Neutrophil (primary cell): ENCODE measurements around the gene SHROOM4.

Experiments
- H3K27ac ChIP-seq: fragments of 200-600 bp; sonication (generic); 2 replicates; pipeline ENCODE4 v1.5.1; 2016; ENCODE audit warnings: mild to moderate bottlenecking, moderate library complexity
- H3K27me3 ChIP-seq: fragments of 200-600 bp; sonication (generic); 2 replicates; pipeline ENCODE4 v1.6.0; 2016; ENCODE audit warnings: mild to moderate bottlenecking
- H3K36me3 ChIP-seq: fragments of 200-600 bp; sonication (generic); 2 replicates; pipeline ENCODE4 v1.5.1; 2017
- H3K4me1 ChIP-seq, 2 experiments: fragments of 200-600 bp in 1 of 2; sonication (generic) in 1 of 2; 1 replicate in 1 of 2; 2 replicates in 1 of 2; pipeline versions ENCODE4 v1.5.1 to v1.6.1; 2013 to 2016; ENCODE audit warnings: low read depth in 1 of 2, low read length in 1 of 2, mild to moderate bottlenecking in 1 of 2, moderate library complexity in 1 of 2; ENCODE audit not compliant: control insufficient read depth in 1 of 2, insufficient read depth in 1 of 2
- H3K4me3 ChIP-seq, 2 experiments: fragments of 200-600 bp in 1 of 2; sonication (generic) in 1 of 2; 1 replicate in 1 of 2; 2 replicates in 1 of 2; pipeline ENCODE4 v1.5.1; 2013 to 2016; ENCODE audit warnings: low read depth in 1 of 2, low read length in 1 of 2, mild to moderate bottlenecking in 1 of 2, moderate library complexity in 1 of 2
- H3K9me3 ChIP-seq: fragments of 200-600 bp; sonication (generic); 2 replicates; pipeline ENCODE4 v1.5.1; 2016
- TF ChIP-seq, protein P1 (sequence below): fragments of 200-600 bp; sonication (generic); IDR thresholded peaks from 2 replicates; pipeline ENCODE4 v1.5.1; 2016; ENCODE audit warnings: antibody characterized with exemption

Gene SHROOM4

DNA sequence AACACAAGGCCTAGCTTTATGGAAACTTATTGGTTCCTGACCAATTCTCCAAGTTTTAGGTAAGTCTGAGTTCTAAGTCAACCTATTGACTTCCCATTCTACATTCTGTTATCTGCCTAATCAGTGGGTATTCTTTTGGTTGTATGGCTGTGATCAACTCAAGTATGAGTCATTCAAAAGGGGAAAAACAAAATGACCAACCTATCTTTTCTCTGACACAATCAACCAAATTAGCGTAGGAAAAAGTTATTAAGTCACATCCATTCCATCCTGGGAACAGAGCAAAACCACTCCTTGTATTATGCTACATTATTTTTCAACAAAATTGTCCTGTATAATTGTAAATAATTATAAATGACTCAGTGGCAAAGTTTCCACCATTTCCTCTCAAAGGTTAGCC is 136.2 kb downstream of the SHROOM4 start:
- H3K4me3 ChIP-seq, result no peak overlapping the region
- no peaks in the 10 kb centered on the region for H3K4me1 ChIP-seq
- TF ChIP-seq, protein P1, sequence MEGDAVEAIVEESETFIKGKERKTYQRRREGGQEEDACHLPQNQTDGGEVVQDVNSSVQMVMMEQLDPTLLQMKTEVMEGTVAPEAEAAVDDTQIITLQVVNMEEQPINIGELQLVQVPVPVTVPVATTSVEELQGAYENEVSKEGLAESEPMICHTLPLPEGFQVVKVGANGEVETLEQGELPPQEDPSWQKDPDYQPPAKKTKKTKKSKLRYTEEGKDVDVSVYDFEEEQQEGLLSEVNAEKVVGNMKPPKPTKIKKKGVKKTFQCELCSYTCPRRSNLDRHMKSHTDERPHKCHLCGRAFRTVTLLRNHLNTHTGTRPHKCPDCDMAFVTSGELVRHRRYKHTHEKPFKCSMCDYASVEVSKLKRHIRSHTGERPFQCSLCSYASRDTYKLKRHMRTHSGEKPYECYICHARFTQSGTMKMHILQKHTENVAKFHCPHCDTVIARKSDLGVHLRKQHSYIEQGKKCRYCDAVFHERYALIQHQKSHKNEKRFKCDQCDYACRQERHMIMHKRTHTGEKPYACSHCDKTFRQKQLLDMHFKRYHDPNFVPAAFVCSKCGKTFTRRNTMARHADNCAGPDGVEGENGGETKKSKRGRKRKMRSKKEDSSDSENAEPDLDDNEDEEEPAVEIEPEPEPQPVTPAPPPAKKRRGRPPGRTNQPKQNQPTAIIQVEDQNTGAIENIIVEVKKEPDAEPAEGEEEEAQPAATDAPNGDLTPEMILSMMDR, result no peak
- H3K27me3 ChIP-seq, result no peaks in the 10 kb centered on the region
- H3K27ac ChIP-seq, result no peak overlapping the region
- H3K9me3 ChIP-seq, result no peaks in the 10 kb centered on the region
- H3K36me3 ChIP-seq, result no peaks in the 10 kb centered on the region

DNA sequence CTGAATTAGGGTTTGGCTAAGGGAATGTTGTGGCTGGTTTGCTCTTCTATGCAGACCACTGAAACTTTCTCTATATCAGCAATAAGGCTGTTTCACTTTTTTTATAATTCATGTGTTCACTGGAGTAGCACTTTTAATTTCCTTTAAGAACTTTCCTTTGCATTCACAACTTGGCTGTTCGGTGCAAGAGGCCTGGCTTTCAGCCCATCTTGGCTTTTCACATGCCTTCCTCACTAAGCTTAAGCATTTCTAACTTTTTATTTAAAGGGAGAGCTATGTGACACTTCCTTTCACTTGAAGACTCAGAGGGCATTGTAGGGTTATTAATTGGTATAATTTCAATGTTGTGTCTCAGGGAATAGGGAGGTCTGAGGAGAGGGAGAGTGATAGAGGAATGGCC is 142.3 kb downstream of the SHROOM4 start:
- Histone ChIP-seq H3K9me3 (no peaks in the 10 kb centered on the region), H3K27ac (no peak overlapping the region), H3K36me3 (no peaks in the 10 kb centered on the region), H3K4me1 (no peaks in the 10 kb centered on the region), H3K27me3 (no peaks in the 10 kb centered on the region), H3K4me3 (no peak overlapping the region)
- TF ChIP-seq, protein P1, result no peak

DNA sequence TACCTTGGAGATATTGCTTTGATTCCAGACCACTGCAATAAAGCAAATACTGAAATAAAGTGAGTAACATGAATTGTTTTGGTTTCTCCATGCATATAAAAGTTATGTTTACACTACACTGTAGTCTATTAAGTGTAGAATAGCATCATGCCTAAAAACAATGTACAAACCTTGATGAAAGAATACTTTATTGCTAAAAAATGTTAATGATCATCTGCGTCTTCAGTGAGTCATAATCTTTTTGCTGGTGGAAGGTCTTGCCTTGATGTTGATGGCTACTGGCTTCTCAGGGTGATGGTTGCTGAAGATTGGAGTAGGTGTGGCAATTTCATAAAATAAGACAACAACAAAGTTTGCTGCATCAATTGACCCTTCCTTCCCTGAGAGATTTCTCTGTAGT is 145.1 kb downstream of the SHROOM4 start:
- Histone ChIP-seq H3K4me1 (no peaks in the 10 kb centered on the region), H3K4me3 (no peak overlapping the region), H3K27me3 (no peaks in the 10 kb centered on the region), H3K27ac (no peak overlapping the region), H3K36me3 (no peaks in the 10 kb centered on the region), H3K9me3 (no peaks in the 10 kb centered on the region)
- TF ChIP-seq, protein P1, result no peak

- H3K4me1 ChIP-seq, result peaks cover 2 to 3% of the 10 kb centered on the region in 2 experiments
- H3K4me3 ChIP-seq, result no peak overlapping the region
- no peaks in the 10 kb centered on the region for H3K36me3 ChIP-seq
- H3K27me3 ChIP-seq, result no peaks in the 10 kb centered on the region
- H3K27ac ChIP-seq, result no peak overlapping the region
- no peaks in the 10 kb centered on the region for H3K9me3 ChIP-seq
- TF ChIP-seq, protein P1, result no peak
Observed at GRCh38 chrX:50648156-50648555, 165.8 kb downstream of the SHROOM4 start.

DNA sequence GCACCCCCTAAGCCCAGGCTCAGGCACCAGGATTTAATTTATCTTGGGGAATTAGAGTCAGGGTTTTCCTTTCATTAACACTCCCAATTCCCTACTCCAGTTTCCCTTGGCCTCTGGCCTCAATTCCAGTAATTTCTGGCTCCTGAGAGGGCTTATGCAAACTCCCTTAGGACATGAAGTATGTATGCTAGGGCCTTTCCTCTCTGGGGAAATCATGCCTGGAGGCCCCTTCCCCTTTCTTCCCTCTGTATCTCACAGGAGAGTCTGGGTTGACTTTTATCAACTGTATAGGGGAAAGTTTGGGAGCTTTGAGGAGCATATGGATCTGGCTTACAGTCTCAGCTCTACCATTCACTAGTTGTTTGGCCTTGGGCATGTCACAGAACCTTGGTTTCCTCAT is 169.5 kb downstream of the SHROOM4 start:
- H3K36me3 ChIP-seq, result no peaks in the 10 kb centered on the region
- H3K4me3 ChIP-seq, result no peak overlapping the region
- H3K27ac ChIP-seq, result no peak overlapping the region
- TF ChIP-seq, protein P1, result no peak
- no peaks in the 10 kb centered on the region for H3K9me3 ChIP-seq
- no peaks in the 10 kb centered on the region for H3K27me3 ChIP-seq
- H3K4me1 ChIP-seq, result peaks cover 2% of the 10 kb centered on the region in 2 experiments
